Uterus (tissue), 2 donors: ENCODE results near the gene SPEG.

Source experiments
- POLR2A ChIP-seq, 2 donors: fragments of 450-650 bp; IDR thresholded peaks; one replicate each; pipeline ENCODE4 v1.6.1; 2016; ENCODE audit warnings: antibody characterized with exemption in 2 of 2, mild to moderate bottlenecking in 1 of 2, moderate library complexity in 1 of 2
- TF ChIP-seq, protein P1 (sequence below), 4 experiments: fragments of 200-600 bp in 2 of 4; fragments of 450-650 bp in 2 of 4; sonication (generic) in 2 of 4; IDR thresholded peaks; one replicate each; pipeline ENCODE4 v1.5.1; 2016 to 2019; ENCODE audit warnings: antibody characterized with exemption in 4 of 4, mild to moderate bottlenecking in 2 of 4, moderate library complexity in 1 of 4

DNA sequence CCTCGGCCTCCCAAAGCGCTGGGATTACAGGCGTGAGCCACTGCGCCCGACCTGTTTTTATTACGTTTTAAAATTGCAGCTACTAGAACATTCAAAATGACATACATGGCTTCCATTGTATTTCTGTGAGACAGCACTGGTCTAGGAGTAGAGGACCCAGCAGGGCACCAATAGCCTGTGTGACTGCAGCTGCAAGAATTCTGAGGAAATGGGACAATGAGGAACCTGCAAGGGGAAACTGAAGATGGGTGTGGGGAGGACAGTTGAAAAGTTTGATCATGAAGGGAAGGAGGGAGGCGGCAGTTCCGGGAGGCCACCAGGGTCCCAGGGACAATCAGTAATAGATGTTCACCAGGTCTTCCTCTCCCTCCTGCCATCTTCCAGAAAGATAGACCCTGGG, 33.0 kb upstream of the SPEG start:
- TF ChIP-seq, protein P1, sequence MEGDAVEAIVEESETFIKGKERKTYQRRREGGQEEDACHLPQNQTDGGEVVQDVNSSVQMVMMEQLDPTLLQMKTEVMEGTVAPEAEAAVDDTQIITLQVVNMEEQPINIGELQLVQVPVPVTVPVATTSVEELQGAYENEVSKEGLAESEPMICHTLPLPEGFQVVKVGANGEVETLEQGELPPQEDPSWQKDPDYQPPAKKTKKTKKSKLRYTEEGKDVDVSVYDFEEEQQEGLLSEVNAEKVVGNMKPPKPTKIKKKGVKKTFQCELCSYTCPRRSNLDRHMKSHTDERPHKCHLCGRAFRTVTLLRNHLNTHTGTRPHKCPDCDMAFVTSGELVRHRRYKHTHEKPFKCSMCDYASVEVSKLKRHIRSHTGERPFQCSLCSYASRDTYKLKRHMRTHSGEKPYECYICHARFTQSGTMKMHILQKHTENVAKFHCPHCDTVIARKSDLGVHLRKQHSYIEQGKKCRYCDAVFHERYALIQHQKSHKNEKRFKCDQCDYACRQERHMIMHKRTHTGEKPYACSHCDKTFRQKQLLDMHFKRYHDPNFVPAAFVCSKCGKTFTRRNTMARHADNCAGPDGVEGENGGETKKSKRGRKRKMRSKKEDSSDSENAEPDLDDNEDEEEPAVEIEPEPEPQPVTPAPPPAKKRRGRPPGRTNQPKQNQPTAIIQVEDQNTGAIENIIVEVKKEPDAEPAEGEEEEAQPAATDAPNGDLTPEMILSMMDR (IDR thresholded peaks at IDR 0.05), result no peak
- TF ChIP-seq POLR2A (IDR thresholded peaks at IDR 0.05), result no peak
